ENCODE measurements around the gene LTA4H.

DNA sequence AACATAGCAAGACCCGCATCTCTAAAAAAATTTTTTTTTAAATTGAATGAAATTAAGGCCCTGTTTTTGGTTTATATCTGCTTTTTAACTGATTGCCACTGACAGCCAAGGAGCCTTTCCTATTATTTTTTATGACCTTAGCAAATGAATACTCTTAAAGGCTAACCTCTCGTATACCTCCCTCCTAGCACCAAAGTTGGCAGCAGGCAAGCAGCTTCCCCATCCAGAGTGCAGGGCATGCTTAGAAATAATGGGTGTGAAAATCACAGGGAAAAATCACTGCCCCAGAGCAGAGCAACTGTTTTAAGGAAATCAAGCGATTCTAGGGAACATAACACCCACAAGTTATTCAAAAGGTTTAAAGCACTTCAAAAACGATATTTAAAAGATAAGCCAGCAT is 59.9 kb downstream of the LTA4H start:
- TF ChIP-seq, protein P1, sequence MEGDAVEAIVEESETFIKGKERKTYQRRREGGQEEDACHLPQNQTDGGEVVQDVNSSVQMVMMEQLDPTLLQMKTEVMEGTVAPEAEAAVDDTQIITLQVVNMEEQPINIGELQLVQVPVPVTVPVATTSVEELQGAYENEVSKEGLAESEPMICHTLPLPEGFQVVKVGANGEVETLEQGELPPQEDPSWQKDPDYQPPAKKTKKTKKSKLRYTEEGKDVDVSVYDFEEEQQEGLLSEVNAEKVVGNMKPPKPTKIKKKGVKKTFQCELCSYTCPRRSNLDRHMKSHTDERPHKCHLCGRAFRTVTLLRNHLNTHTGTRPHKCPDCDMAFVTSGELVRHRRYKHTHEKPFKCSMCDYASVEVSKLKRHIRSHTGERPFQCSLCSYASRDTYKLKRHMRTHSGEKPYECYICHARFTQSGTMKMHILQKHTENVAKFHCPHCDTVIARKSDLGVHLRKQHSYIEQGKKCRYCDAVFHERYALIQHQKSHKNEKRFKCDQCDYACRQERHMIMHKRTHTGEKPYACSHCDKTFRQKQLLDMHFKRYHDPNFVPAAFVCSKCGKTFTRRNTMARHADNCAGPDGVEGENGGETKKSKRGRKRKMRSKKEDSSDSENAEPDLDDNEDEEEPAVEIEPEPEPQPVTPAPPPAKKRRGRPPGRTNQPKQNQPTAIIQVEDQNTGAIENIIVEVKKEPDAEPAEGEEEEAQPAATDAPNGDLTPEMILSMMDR (IDR thresholded peaks at IDR 0.05) = no peak
- TF ChIP-seq POLR2A (IDR thresholded peaks at IDR 0.05) = no peak
- TF ChIP-seq POLR2AphosphoS5 (IDR thresholded peaks at IDR 0.05) = no peak
- TF ChIP-seq EP300 (IDR thresholded peaks at IDR 0.05) = no peak

Data from gastroesophageal sphincter (tissue), 3 donors.